ENCODE results near the gene GADD45GIP1. TPM values are rescaled to one million over a fixed set of nuclear protein-coding genes. Genes with fewer than 3 reads are reported as not detected.

Gene GADD45GIP1
- total RNA-seq (2021; ENCODE audit: unreplicated experiment) (36.7 TPM), Bru-seq, nascent RNA (percentile 78 among the genes with signal in this experiment), BruChase-seq, experiment 1, labeled RNA remaining after a 2-hour chase (percentile 74 among the genes with signal in this experiment), BruChase-seq, experiment 2, labeled RNA remaining after a 6-hour chase (percentile 80 among the genes with signal in this experiment)
- polyA plus RNA-seq (2012; ENCODE audit: insufficient read length) = 86.1 TPM
- long read RNA-seq, transcript GADD45GIP1-201 (2 exons, 1,782 nt) = major isoform, 107 of 181 reads
- long read RNA-seq, partial matches to known transcripts = 0 of 181 reads
- long read RNA-seq, other reads (novel, unspliced or antisense) = 74 of 181 reads

GRCh38 chr19:12956446-12957388 lies at the start of gene GADD45GIP1:
GADD45GIP1 (minus strand) TSS chr19:12957223; CDS start chr19:12957212, 11 bp downstream.
- TF ChIP-seq POLR2AphosphoS5 (IDR thresholded peaks at IDR 0.05; ENCODE audit: low read depth, low read length) (peak; percentile 84), SIN3A (IDR thresholded peaks at IDR 0.05; ENCODE audit: borderline replicate concordance, insufficient read depth, low read depth, low read length) (peak; percentile 48; the same call in 1 of the 2 replicates)
- TF ChIP-seq, protein P1, sequence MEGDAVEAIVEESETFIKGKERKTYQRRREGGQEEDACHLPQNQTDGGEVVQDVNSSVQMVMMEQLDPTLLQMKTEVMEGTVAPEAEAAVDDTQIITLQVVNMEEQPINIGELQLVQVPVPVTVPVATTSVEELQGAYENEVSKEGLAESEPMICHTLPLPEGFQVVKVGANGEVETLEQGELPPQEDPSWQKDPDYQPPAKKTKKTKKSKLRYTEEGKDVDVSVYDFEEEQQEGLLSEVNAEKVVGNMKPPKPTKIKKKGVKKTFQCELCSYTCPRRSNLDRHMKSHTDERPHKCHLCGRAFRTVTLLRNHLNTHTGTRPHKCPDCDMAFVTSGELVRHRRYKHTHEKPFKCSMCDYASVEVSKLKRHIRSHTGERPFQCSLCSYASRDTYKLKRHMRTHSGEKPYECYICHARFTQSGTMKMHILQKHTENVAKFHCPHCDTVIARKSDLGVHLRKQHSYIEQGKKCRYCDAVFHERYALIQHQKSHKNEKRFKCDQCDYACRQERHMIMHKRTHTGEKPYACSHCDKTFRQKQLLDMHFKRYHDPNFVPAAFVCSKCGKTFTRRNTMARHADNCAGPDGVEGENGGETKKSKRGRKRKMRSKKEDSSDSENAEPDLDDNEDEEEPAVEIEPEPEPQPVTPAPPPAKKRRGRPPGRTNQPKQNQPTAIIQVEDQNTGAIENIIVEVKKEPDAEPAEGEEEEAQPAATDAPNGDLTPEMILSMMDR (IDR thresholded peaks at IDR 0.05) = no peak
- in situ Hi-C loops (cut with HindIII; ENCODE audit: low pct_unique_long_range_greater_than_20kb, low sequenced_read_pairs) = no loop called here
- Histone ChIP-seq H3K4me3 (ENCODE audit: low read depth in 2 of 2, low read length in 2 of 2) (peak within 1 kb of the TSS; percentile 72 to 78), H3K9me3 (ENCODE audit: control insufficient read depth, insufficient read depth, low read depth, low read length) (no peaks in the 10 kb centered on the region), H3K27me3 (ENCODE audit: control insufficient read depth, insufficient read depth, low read length) (no peaks in the 10 kb centered on the region), H3K27ac (ENCODE audit: low read length) (peak within 1 kb of the TSS; percentile 58), H3K36me3 (ENCODE audit: control insufficient read depth, insufficient read depth, low read length) (peaks cover 7% of the 10 kb centered on the region), H3K4me1 (ENCODE audit: control insufficient read depth, insufficient read depth, low read length) (peaks cover 30% of the 10 kb centered on the region)
- DNase-seq (ENCODE audit: low read depth, low spot score) = no peak
- ATAC-seq = peak; percentile 92
- intact Hi-C loops (cut with micrococcal nuclease; ENCODE audit: unreplicated experiment) = no loop called here
- no TSS peak for BruUV-seq (replicated peaks)
- ChIA-PET CTCF (interaction anchor here (0.6 kb wide), 1 partner anchor 23 kb away, joined by 5 read pairs; no protein-coding TSS in a partner anchor), POLR2A (no interaction called here)

DNA sequence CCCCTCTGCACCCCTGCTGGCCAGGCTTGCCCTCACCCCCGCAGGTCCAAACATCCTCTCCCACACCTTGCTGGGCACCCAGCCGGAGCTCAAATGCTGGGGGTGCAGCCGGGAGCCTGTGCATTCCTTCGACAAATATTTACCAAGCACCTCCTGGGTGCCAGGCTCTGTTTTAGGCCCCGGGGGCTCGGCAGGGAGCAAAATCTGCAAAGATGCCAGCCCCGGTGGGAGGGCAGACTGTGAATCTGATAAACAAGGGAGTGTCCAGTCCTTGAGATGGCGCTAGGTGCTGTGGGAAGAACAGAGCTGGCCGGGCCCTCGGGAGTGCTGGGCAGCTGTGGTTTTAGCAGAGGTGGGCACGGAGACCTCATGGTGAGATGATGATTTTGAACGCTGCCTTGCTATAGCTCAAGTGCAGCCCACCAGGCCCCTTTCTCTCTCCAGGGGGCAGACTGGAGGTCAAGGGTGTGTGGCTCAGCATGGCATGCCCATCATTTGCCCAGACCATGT lies 48.9 kb upstream of the GADD45GIP1 start:
- Histone ChIP-seq H3K27ac (ENCODE audit: low read length) (peak overlapping the region; percentile 63; the same call in 1 of the 2 replicates), H3K27me3 (ENCODE audit: control insufficient read depth, insufficient read depth, low read length) (no peaks in the 10 kb centered on the region), H3K36me3 (ENCODE audit: control insufficient read depth, insufficient read depth, low read length) (no peaks in the 10 kb centered on the region), H3K4me3 (ENCODE audit: low read depth in 2 of 2, low read length in 2 of 2) (no peak overlapping the region), H3K9me3 (ENCODE audit: control insufficient read depth, insufficient read depth, low read depth, low read length) (no peaks in the 10 kb centered on the region), H3K4me1 (ENCODE audit: control insufficient read depth, insufficient read depth, low read length) (peaks cover 66% of the 10 kb centered on the region)
- no TSS peak for BruUV-seq (replicated peaks)
- POLR2A ChIA-PET = no interaction called here
- intact Hi-C loops (cut with micrococcal nuclease; ENCODE audit: unreplicated experiment) = no loop called here
- no peak for ATAC-seq
- no peak for DNase-seq (ENCODE audit: low read depth, low spot score)
- in situ Hi-C loops (cut with HindIII; ENCODE audit: low pct_unique_long_range_greater_than_20kb, low sequenced_read_pairs) = no loop called here
- CTCF ChIA-PET = interaction anchor here (0.6 to 1.3 kb wide), 3 partner anchors 28 to 55 kb away, joined by 3 to 5 read pairs (median 3); no protein-coding TSS in a partner anchor
- TF ChIP-seq, protein P2, sequence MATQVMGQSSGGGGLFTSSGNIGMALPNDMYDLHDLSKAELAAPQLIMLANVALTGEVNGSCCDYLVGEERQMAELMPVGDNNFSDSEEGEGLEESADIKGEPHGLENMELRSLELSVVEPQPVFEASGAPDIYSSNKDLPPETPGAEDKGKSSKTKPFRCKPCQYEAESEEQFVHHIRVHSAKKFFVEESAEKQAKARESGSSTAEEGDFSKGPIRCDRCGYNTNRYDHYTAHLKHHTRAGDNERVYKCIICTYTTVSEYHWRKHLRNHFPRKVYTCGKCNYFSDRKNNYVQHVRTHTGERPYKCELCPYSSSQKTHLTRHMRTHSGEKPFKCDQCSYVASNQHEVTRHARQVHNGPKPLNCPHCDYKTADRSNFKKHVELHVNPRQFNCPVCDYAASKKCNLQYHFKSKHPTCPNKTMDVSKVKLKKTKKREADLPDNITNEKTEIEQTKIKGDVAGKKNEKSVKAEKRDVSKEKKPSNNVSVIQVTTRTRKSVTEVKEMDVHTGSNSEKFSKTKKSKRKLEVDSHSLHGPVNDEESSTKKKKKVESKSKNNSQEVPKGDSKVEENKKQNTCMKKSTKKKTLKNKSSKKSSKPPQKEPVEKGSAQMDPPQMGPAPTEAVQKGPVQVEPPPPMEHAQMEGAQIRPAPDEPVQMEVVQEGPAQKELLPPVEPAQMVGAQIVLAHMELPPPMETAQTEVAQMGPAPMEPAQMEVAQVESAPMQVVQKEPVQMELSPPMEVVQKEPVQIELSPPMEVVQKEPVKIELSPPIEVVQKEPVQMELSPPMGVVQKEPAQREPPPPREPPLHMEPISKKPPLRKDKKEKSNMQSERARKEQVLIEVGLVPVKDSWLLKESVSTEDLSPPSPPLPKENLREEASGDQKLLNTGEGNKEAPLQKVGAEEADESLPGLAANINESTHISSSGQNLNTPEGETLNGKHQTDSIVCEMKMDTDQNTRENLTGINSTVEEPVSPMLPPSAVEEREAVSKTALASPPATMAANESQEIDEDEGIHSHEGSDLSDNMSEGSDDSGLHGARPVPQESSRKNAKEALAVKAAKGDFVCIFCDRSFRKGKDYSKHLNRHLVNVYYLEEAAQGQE (IDR thresholded peaks at IDR 0.05; ENCODE audit: insufficient read depth in 1 of 2, low read depth in 2 of 2, low read length in 1 of 2) = no peak
- TF ChIP-seq POLR2AphosphoS5 (IDR thresholded peaks at IDR 0.05; ENCODE audit: low read depth, low read length) (no peak), SIN3A (IDR thresholded peaks at IDR 0.05; ENCODE audit: borderline replicate concordance, insufficient read depth, low read depth, low read length) (no peak), TCF7L2 (IDR thresholded peaks at IDR 0.05; ENCODE audit: low read depth, low read length) (no peak)
- TF ChIP-seq, protein P1 (IDR thresholded peaks at IDR 0.05) = no peak

All from Panc1 (cell line).